Osteoblast (primary cell): ENCODE data around the gene PKMYT1. TPM values are rescaled to one million over a fixed set of nuclear protein-coding genes. Genes with fewer than 3 reads are reported as not detected.

Experiments used
- DNase-seq: peaks from one replicate; pipeline ENCODE4 v3.0.0; 2011; ENCODE audit warnings: low spot score, mixed read lengths; ENCODE audit not compliant: insufficient read length; ENCODE audit errors: missing footprints
- H2AFZ ChIP-seq: 2 replicates; pipeline ENCODE4 v1.6.0; 2011; ENCODE audit warnings: mild to moderate bottlenecking, low read length
- H3K27ac ChIP-seq: 2 replicates; pipeline ENCODE4 v1.5.1; 2011; ENCODE audit warnings: mild to moderate bottlenecking, low read depth, low read length, moderate library complexity
- H3K27me3 ChIP-seq: 2 replicates; pipeline ENCODE4 v1.6.0; 2012; ENCODE audit warnings: mild to moderate bottlenecking, control low read depth, inconsistent platforms, low read length, moderate library complexity; ENCODE audit not compliant: insufficient read depth
- H3K36me3 ChIP-seq: 2 replicates; pipeline ENCODE4 v1.5.1; 2011; ENCODE audit warnings: mild to moderate bottlenecking, low read length, control low read depth, moderate library complexity; ENCODE audit not compliant: insufficient read depth
- H3K4me1 ChIP-seq: 2 replicates; pipeline ENCODE4 v1.5.1; 2011; ENCODE audit warnings: mild to moderate bottlenecking, low read length, control low read depth, moderate library complexity; ENCODE audit not compliant: insufficient read depth
- H3K4me2 ChIP-seq: 2 replicates; pipeline ENCODE4 v1.6.0; 2011; ENCODE audit warnings: mild to moderate bottlenecking, low read length; ENCODE audit not compliant: insufficient read depth
- H3K4me3 ChIP-seq: fragments of 200-600 bp; sonication (generic); 3 replicates; pipeline ENCODE4 v1.5.1; 2012; ENCODE audit warnings: mild to moderate bottlenecking, low read length, inconsistent platforms; ENCODE audit not compliant: insufficient read depth
- H3K79me2 ChIP-seq: 2 replicates; pipeline ENCODE4 v1.6.0; 2012; ENCODE audit warnings: mild to moderate bottlenecking, low read length, control low read depth, inconsistent platforms; ENCODE audit not compliant: insufficient read depth
- H3K9me3 ChIP-seq: 2 replicates; pipeline ENCODE4 v1.5.1; 2011; ENCODE audit warnings: low read depth, low read length, control low read depth
- H4K20me1 ChIP-seq: 2 replicates; pipeline ENCODE4 v1.6.0; 2012; ENCODE audit warnings: mild to moderate bottlenecking, low read length, control low read depth; ENCODE audit not compliant: insufficient read depth
- CTCF ChIP-seq: IDR thresholded peaks from 2 replicates; pipeline ENCODE4 v1.5.1; 2011; ENCODE audit warnings: mild to moderate bottlenecking, low read depth, low read length, moderate library complexity; ENCODE audit errors: extremely low read depth
- total RNA-seq: library from RNA; depleted of rRNA; stranded (reverse); fragments of >200 nt; gene quantifications from 2 replicates; pipeline ENCODE4 v1.2.3, GENCODE V29; 2012

The PKMYT1 gene
- total RNA-seq, 1 donor = 1.4 TPM

GRCh38 chr16:2981177-2981898, 1.1 kb upstream of the PKMYT1 start:
- no peak for DNase-seq
- no peaks in the 10 kb centered on the region for H3K36me3 ChIP-seq
- H3K4me2 ChIP-seq = peak overlapping the region; percentile 84
- TF ChIP-seq CTCF = no peak
- H3K4me1 ChIP-seq = peaks cover 11% of the 10 kb centered on the region
- no peaks in the 10 kb centered on the region for H4K20me1 ChIP-seq
- peak overlapping the region; percentile 91 for H3K27ac ChIP-seq
- no peaks in the 10 kb centered on the region for H3K9me3 ChIP-seq
- no peaks in the 10 kb centered on the region for H3K27me3 ChIP-seq
- no peak overlapping the region for H2AFZ ChIP-seq
- H3K79me2 ChIP-seq = peaks cover 8% of the 10 kb centered on the region
- H3K4me3 ChIP-seq = peak overlapping the region; percentile 88

- H2AFZ ChIP-seq = peak overlapping the region; percentile 90
- H3K27ac ChIP-seq = no peak overlapping the region
- H3K4me1 ChIP-seq = peaks cover 11% of the 10 kb centered on the region
- peak overlapping the region; percentile 84 for H3K4me2 ChIP-seq
- no peaks in the 10 kb centered on the region for H3K9me3 ChIP-seq
- no peaks in the 10 kb centered on the region for H3K36me3 ChIP-seq
- H4K20me1 ChIP-seq = no peaks in the 10 kb centered on the region
- peak; percentile 90 for DNase-seq
- H3K27me3 ChIP-seq = no peaks in the 10 kb centered on the region
- no peak for TF ChIP-seq CTCF
- peak overlapping the region; percentile 88 for H3K4me3 ChIP-seq
- peaks cover 8% of the 10 kb centered on the region for H3K79me2 ChIP-seq
These were observed 498 bp downstream of the PKMYT1 start for GRCh38 chr16:2979669-2980226.

GRCh38 chr16:2977440-2977839, 2.8 kb downstream of the PKMYT1 start:
- peaks cover 11% of the 10 kb centered on the region for H3K4me1 ChIP-seq
- H2AFZ ChIP-seq = no peak overlapping the region
- H3K36me3 ChIP-seq = no peaks in the 10 kb centered on the region
- no peaks in the 10 kb centered on the region for H3K9me3 ChIP-seq
- H3K4me3 ChIP-seq = no peak overlapping the region
- H3K27me3 ChIP-seq = no peaks in the 10 kb centered on the region
- H3K79me2 ChIP-seq = peaks cover 8% of the 10 kb centered on the region
- no peak for TF ChIP-seq CTCF
- DNase-seq = no peak
- H3K27ac ChIP-seq = no peak overlapping the region
- no peak overlapping the region for H3K4me2 ChIP-seq
- no peaks in the 10 kb centered on the region for H4K20me1 ChIP-seq

- peaks cover 8% of the 10 kb centered on the region for H3K79me2 ChIP-seq
- H3K36me3 ChIP-seq = no peaks in the 10 kb centered on the region
- H3K4me2 ChIP-seq = no peak overlapping the region
These were observed 3.6 kb downstream of the PKMYT1 start for GRCh38 chr16:2976673-2977072.

More at GRCh38 chr16:2976673-2977072, 3.6 kb downstream of the PKMYT1 start:
- Histone ChIP-seq H2AFZ (no peak overlapping the region), H4K20me1 (peaks cover 4% of the 10 kb centered on the region), H3K27ac (no peak overlapping the region), H3K27me3 (no peaks in the 10 kb centered on the region), H3K4me1 (peaks cover 11% of the 10 kb centered on the region), H3K9me3 (no peaks in the 10 kb centered on the region), H3K4me3 (no peak overlapping the region)
- DNase-seq = no peak
- TF ChIP-seq CTCF = no peak
